HG03469 (cell line): ENCODE measurements around the gene FRMPD1.
"Not testable (repeated sequence)": the region's sequence is repeated elsewhere in the genome, so short reads cannot be mapped to it uniquely, and the experiment has no call there.

Experiments
- ATAC-seq: cut with Tn5 transposase; IDR thresholded peaks from one replicate; pipeline ENCODE4 v1.9.1; 2021; ENCODE audit warnings: mild to moderate bottlenecking, moderate library complexity, moderate number of reproducible peaks; ENCODE audit not compliant: unreplicated experiment

Gene FRMPD1

GRCh38 chr9:37650873-37651768 lies at the start of gene FRMPD1:
Gene FRMPD1, plus strand, starts transcription at chr9:37650954. Its CDS starts 41,688 bp downstream, at chr9:37692642.
- ATAC-seq: peak; percentile 58

GRCh38 chr9:37602061-37602460 lies 48.7 kb upstream of the FRMPD1 start:
- not testable (repeated sequence) for ATAC-seq

GRCh38 chr9:37602817-37603216 lies 47.9 kb upstream of the FRMPD1 start:
- no peak for ATAC-seq

GRCh38 chr9:37604296-37604695 lies 46.5 kb upstream of the FRMPD1 start:
- no peak for ATAC-seq

- ATAC-seq: no peak
Observed at GRCh38 chr9:37608250-37608649, 42.5 kb upstream of the FRMPD1 start.

- no peak for ATAC-seq
Observed at GRCh38 chr9:37609735-37610397, 40.9 kb upstream of the FRMPD1 start.

GRCh38 chr9:37611014-37611413 lies 39.7 kb upstream of the FRMPD1 start:
- no peak for ATAC-seq

GRCh38 chr9:37611961-37612360 lies 38.8 kb upstream of the FRMPD1 start:
- no peak for ATAC-seq

GRCh38 chr9:37617161-37617560 lies 33.6 kb upstream of the FRMPD1 start:
- ATAC-seq: no peak

GRCh38 chr9:37617832-37618231 lies 32.9 kb upstream of the FRMPD1 start:
- ATAC-seq: no peak

GRCh38 chr9:37618817-37619216 lies 31.9 kb upstream of the FRMPD1 start:
- ATAC-seq: no peak

- ATAC-seq: no peak
Observed at GRCh38 chr9:37619806-37620205, 30.9 kb upstream of the FRMPD1 start.

- no peak for ATAC-seq
Observed at GRCh38 chr9:37620396-37620795, 30.4 kb upstream of the FRMPD1 start.

GRCh38 chr9:37621273-37622121 lies 29.3 kb upstream of the FRMPD1 start:
- ATAC-seq: no peak

- ATAC-seq: no peak
Observed at GRCh38 chr9:37622462-37622861, 28.3 kb upstream of the FRMPD1 start.

- ATAC-seq: no peak
Observed at GRCh38 chr9:37623267-37623666, 27.5 kb upstream of the FRMPD1 start.

- no peak for ATAC-seq
Observed at GRCh38 chr9:37624073-37624472, 26.7 kb upstream of the FRMPD1 start.

- no peak for ATAC-seq
Observed at GRCh38 chr9:37625036-37625757, 25.6 kb upstream of the FRMPD1 start.

- ATAC-seq: no peak
Observed at GRCh38 chr9:37625758-37626147, 25.0 kb upstream of the FRMPD1 start.

- ATAC-seq: no peak
Observed at GRCh38 chr9:37626708-37627292, 24.0 kb upstream of the FRMPD1 start.
